ENCODE results near the gene CCDC180.
"Not testable (repeated sequence)": the region's sequence is repeated elsewhere in the genome, so short reads cannot be mapped to it uniquely, and the experiment has no call there.

The CCDC180 gene

DNA sequence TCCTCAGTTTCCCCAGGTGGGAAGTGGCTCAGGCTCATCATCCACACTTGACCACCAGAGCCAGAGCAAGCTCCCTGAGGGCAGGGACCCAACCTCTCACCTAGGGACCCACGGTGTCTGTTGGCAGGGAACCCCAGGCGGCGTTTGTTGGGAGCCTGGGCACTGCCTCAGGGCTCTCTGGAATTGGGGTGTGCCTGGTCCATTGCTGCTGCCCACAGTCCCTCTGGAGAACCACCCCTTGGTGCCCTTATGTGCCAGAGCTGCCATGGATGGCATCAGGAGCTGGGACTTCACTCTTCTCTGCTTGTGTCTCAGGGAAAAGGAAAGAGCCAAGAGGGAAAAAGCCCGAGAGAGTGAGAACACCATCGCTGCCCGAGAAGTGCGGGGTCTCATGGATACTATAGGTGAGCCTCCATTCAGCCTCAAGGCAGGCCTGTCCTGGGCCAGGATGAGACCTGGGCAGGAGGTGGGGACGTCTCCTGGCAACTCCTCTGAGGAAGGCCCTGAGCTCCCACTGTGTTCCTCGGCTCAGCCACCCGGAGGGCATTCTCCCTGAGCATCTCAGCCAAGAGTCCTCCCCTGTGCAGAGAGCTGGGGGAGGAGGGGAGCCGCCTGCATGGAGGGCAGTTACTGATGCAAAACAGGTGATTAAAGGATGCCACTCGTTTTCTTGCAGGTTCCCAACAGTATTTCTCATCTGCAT is 4.5 kb downstream of the CCDC180 start:
- no peak for DNase-seq

DNA sequence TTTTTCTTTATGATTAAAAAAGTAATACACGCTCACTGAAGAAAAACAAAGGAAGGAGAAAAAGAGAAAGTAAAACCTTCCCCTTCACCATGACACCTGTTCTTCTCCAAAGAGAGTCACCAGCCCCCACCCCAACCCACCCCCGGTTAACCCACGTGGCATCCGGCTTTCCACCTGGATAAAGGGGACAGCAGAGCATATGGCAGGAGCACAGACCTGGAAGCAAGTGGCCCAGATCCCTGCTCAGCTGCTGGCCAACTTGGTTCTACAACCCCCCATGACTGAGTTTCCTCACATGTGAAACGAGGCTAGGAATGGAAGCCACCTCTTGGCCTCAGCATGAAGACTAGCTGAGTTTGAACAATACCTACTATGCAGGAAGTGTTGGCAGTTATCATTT is 5.1 kb downstream of the CCDC180 start:
- no peak for DNase-seq

DNA sequence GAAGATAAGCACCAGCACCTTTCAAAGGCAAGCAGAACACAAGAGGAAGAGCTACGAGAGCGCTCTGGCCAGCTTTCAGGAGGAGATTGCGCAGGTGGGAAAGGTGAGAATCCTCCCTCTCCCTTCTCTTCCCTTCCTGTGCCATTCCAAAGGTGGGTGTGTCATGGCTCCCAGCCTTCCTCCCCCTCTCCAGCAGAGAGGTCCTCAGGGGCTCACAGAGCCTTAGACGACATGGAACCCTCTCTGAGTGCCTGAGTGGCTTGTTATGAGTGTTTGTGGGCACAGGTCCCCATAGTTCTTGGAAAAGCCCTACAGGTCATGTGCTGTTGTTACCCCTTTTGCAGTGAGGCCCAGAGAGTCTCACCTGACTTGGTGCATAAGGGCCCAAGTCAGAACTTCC is 5.8 kb downstream of the CCDC180 start:
- no peak for DNase-seq

DNA sequence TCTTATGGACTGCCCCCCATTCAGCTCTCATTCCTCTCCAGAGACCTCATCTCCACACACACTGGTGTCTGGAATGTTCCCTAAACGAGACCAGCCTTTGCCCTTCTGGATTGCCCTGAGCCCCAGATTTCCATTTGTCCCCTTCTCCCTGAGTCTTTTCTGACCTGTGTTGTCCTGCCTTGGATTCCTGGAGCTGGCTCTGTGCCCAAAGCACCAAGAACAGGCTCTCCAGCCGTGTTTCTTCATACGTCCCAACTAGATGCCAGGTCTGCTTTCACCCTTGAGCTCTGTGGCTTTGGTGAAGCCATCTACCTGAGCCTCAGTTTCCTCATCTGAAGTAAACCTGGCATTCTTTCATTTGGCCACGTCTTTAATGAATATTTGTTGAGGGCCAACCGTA is 6.3 kb downstream of the CCDC180 start:
- no peak for DNase-seq

DNA sequence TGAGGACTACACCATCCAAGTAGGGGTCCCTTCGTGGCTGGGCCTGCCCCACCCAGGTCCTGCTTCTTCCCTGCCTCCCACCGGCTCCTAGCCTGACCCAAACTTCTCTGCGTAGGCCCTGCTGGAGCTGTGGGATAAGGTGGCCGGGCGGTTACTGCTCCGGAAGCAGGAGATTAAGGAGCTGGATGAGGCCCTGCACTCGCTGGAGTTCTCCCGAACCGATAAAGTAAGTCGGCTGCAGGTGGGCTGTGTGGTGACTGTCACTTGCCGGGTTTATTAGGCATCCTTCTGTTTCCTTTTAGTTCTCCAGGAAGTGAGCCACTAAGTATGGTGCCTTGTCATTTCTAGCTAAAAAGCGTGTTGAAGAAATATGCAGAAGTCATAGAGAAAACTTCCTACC is 7.0 kb downstream of the CCDC180 start:
- DNase-seq, result no peak

DNA sequence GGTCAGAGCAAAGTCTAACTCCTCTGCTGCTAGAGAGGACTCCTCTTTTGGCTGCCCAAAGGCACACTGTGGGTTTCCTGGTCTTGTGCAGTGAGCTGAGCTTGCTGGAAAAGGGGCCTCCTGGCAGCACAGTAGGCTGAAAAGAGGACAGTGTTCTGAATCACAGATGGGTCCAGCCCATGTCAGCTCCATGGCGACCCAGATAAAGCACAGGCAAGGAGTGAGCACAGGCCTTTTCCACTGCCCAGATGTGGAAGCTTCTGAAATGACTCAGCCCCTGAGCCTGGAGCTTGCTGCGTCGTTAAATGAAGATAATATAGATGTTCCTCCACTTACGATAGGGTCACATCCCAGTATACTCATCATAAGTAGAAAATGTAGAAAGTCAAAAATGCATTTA is 8.1 kb downstream of the CCDC180 start:
- DNase-seq, result no peak

DNA sequence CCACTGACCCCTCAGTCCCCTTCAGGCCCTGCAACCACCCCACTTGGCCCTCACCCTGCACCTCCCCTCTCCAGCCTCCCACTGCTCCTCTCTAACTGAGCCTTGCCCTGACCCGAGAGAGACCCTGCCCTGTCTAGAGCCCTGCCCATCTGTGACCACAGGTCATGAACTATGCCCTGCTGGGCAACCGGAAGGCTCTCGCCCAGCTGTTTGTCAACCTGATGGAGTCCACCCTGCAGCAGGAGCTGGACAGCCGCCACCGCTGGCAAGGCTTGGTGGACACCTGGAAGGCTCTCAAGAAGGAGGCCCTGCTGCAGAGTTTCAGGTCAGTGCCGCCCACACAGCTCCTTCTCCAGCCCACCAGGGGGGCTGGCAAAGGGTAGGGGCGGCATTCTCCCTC is 9.4 kb downstream of the CCDC180 start:
- no peak for DNase-seq

DNA sequence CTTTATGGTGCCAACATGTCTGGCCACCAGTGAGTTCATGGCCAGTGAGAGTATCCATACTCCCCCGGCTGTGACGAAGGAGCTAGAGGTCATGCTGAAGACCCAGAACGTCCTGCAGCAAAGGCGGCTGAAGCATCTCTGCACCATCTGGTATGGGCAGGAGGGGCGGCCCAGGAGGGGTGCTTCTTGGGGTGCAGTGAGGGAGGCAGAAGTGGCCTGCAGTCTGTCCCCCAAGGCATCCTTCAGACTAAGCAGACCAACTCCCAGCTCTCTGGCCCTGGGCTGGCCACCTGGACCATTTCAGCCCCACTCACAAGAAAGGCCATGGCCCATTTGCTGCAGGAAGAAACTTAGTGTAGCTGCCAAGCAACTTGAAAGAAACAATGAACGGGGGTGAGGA is 11.0 kb downstream of the CCDC180 start:
- no peak for DNase-seq

DNA sequence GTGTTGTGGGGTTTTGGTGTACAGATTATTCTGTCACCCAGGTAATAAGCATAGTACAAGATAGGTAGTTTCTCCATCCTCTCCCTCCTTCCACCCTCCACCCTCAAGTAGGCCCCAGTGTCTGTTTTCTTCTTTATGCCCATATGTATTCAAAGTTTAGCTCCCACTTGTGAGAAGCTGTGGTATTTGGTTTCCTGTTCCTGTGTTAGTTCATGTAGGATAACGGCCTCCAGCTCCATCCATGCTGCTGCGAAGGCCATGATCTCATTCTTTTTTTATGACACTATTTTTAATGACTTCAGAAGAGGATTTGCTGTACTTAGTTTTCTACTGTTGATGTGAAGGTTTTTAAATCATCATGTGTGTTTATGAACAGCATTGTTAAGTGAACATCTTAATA is 11.9 kb downstream of the CCDC180 start:
- no peak for DNase-seq

DNA sequence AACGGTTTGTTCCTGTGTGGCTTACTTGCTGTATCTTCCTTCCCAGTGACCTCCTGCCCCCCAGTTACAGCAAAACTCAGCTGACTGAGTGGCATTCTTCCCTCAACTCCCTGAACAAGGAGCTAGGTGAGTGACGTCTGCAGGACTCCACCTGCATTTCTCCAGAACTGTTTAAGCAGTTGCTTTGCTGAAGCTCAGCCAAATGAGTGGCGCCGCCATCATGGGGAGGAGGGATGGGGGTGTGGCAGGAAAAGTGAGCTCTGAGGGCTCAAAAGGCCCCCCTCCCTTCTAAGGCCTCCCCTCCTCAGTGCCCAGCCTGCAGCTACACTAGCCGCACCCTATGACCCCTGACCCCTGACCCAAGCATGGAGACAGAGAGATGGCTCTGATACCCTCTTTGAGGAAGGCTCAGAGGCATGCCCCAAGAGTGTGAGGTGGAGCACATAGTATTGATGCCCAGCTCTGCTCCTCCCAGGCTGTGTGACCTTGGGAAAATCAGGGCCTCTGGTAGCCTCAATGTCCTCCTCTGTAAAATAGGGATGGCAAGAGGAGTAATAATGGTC is 12.7 kb downstream of the CCDC180 start:
- DNase-seq, result no peak

DNA sequence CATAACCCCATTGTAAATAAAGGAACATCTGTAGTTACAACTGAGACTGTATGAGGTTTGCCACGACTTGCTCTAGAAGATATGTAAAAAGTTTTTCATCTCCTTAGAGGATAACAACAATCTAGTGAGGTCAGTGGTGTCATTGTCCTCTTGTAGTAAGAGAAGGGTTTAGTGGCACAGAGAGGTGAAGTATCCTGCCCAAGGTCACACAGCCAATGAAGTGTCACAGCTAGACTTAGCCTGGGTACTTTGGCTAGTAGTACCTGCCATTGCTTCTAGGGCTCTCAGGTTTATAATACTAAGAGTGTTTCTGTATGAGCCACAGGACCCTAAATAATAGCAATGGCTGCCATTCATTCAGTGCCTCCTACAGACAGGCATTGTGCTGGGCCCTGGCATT is 13.8 kb downstream of the CCDC180 start:
- DNase-seq, result no peak

DNA sequence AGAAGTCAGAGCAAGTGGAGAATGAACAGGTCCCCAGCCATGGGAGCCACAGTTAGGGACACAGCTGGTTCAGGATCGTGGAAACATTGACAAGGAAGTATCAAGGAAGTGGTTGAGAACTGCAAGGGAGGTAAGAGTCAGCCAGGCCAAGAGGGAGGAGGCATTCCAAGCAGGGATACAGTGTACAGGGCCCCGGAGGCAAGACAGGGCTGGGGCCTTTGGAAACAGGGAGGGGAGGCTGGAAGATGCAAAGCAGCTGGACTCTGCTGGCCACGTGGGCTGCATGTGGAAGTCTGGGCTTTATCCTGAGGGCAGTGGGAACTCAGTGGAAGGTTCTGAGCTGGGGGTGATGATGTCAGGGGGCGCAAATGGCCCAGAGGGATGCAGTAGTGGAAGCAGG is 14.2 kb downstream of the CCDC180 start:
- DNase-seq, result no peak

DNA sequence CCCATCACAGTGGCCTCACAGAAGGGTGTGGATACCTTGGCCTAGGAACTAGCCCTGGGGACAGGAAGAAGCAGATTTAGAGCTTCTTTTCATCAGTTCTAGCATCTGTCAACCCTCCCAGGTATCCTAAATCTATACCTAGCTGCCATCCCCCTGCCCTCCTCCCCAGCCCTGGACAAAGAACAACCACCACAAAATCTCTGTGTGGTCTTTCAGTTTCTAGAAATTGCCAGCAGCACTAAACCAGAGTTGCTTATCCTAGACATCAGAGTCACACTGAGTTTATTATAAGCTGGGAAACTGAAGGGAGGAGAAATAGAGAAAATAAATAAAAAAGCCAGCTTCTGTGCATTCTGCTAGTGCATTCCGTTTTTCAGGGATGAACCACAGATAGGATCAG is 14.6 kb downstream of the CCDC180 start:
- DNase-seq, result no peak

DNA sequence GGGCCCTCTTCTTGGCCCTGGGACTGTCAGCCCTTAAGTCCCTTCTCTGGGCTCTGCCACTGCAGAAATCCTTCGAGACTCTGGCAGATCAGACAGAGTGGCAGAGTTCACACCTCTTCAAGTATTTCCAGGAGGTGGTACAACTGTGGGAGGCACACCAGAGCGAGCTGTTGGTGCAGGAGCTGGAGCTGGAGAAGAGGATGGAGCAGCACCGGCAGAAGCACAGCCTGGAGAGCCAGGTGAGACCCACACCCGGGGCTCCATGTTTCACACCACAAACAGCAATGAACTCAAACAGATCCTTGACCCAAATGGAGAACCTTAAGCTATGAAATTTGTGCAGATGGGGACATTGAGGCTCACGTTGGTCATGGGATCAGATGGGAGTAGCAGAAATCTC is 17.5 kb downstream of the CCDC180 start:
- DNase-seq, result no peak

DNA sequence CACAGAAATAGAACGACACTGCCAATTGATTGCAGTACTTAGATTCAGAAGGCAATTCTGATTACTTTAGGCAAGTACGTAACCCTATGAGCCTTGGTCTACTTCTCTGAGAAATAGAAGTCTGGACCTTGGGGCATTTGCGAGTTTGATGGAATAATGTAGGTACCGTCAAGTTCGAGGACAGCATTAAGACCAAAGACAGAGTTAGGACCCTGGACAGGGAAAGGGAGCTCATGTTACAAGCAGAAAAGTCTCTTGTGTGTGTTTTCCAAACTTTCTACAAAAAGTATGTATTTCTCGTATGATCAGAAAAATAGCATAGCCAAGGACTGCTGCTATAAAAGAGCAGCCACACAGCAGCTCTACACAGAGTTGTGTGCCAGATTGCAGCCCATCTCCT is 20.1 kb downstream of the CCDC180 start:
- no peak for DNase-seq

DNA sequence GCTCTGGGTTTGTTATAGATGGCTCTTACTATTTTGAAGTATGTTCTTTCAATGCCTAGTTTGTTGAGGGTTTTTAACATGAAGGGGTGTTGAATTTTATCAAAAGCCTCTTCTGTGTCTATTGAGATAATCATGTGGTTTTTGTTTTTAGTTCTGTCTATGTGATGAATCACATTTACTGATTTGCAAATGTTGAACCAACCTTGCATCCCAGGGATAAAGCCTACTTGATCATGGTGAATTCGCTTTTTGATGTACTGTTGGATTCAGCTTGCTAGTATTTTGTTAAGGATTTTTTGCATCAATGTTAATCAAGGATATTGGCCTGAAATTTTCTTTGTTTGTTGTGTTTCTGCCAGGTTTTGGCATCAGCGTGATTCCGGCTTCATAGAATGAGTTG is 25.5 kb downstream of the CCDC180 start:
- no peak for DNase-seq

DNA sequence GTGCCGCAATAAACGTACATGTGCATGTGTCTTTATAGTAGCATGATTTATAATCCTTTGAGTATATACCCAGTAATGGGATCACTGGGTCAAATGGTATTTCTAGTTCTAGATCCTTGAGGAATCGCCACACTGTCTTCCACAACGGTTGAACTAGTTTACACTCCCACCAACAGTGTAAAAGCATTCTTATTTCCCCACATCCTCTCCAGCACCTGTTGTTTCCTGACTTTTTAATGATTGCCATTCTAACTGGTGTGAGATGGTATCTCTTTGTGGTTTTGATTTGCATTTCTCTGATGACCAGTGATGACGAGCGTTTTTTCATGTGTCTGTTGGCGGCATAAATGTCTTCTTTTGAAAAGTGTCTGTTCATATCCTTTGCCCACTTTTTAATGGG is 28.2 kb downstream of the CCDC180 start:
- DNase-seq, result not testable (repeated sequence)

DNA sequence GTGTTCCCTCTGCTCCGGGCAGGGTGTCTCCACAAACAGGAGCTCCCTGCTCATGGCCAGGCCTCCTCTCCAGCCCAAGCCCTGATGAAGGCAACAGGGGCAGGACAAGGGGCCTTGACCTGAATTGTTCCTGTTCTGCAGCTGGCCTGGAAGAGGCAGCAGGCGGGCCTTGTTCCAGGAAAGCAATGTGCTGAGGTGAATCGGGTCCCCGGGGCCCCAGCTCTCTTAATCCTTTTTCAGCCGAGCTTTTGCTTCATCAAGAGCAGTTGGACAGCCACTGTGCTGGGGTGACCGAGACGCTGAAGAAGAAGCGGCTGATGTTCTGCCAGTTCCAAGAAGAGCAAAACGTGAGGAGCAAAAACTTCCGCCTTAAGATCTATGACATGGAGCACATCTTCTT is 41.4 kb downstream of the CCDC180 start:
- no peak for DNase-seq

DNA sequence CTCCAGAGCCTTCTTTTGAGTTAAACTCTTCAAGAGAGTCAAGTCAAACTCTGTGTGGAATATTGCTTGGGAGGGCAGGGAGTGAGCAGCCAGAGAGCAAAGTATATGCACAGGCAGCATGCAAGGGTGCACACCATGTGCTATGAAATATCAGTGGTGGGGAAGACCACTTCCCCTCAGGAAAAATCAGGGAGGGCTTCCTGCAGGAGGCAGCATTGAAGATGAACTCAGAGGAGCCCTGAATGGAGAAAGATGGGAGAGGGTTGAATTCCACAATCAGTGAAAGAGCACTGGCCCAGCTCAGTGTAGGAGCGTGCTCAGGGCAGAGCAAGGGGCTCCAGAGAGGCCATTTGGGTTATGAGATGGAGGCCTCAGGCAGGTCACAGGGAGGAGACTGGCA is 41.9 kb downstream of the CCDC180 start:
- DNase-seq, result no peak

DNA sequence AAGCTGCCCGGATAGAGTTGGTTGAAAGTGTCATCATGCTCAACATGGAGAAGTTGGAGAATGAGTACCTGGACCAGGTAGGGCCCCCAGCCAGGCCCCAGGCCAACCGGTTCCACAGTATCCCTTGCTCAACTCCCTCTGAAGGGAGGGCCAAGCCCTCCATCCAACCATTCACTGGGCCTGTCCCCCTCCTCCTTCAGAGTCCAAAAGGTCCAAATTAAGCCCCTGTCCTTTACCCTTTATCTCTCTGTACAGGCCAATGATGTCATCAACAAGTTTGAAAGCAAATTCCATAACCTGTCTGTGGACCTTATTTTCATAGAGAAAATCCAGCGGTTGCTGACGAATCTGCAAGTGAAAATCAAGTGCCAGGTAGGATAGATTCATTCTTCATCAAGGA is 47.2 kb downstream of the CCDC180 start:
- no peak for DNase-seq

DNA sequence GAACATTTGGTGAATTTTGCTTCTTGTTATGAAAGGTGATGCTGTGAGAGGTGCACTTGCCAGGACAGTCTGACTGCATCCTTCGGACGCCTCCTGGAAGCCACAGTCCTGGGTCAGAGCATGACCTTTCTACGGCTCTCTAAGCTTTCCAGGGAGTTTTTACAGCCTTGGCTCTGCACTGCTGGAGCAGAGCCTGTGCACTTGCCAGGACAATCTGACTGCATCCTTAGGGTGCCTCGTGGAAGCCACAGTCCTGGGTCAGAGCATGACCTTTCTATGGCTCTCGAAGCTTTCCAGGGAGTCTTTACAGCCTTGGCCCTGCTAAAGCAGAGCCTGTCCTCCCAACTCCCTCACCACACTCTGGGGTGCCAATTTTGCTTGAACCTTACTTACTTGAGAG is 49.6 kb downstream of the CCDC180 start:
- no peak for DNase-seq
